ENCODE measurements around the gene ANXA11.
"Not testable (repeated sequence)": the region's sequence is repeated elsewhere in the genome, so short reads cannot be mapped to it uniquely, and the experiment has no call there.

ANXA11 gene

GRCh38 chr10:80205477-80206276 is at the start of gene ANXA11:
Gene ANXA11, minus strand, starts transcription at chr10:80205537. Its CDS starts 32,676 bp downstream, at chr10:80172861.
- peak in 6 of 14 donors; percentile 29 to 53 (median 45) for DNase-seq

DNA sequence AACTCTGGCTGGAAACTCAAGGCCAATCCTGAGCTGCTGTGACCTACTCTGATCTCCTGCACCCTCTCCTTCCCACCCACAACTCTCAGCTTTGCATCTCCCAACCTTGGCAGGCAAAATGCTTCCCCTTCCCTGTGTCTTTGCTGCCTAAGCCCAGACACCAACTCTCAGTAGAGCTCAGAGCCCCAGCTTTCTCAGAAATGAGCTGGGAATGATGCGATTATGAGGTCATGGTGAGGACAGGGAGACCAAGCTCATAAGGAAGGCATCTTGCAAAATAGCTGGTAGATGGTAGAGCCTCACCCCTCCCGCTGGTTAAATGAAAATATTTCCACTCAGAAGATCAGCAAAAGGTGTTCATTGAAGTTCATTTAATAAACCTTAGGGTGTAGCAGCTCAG is 49.4 kb upstream of the ANXA11 start:
- DNase-seq, result not testable (repeated sequence)

DNA sequence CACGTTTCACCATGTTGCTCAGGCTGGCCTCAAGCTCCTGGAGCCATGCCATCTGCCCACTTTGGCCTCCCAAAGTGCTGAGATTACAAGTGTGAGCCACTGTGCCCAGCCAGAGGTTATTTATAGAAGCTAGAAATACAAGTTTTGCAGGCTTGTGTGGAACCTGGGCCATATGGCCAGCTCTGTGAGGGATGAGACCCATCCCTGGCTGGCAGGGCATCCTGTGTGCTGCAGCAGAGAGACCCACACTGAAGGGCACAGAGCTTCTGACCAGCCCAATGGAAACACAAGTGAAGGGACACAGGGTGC is 48.6 kb upstream of the ANXA11 start:
- DNase-seq, result not testable (repeated sequence)

GRCh38 chr10:80253266-80253962 is 48.1 kb upstream of the ANXA11 start:
- no peak for DNase-seq

- no peak for DNase-seq
Measured at GRCh38 chr10:80252296-80252887, 47.1 kb upstream of the ANXA11 start.

DNA sequence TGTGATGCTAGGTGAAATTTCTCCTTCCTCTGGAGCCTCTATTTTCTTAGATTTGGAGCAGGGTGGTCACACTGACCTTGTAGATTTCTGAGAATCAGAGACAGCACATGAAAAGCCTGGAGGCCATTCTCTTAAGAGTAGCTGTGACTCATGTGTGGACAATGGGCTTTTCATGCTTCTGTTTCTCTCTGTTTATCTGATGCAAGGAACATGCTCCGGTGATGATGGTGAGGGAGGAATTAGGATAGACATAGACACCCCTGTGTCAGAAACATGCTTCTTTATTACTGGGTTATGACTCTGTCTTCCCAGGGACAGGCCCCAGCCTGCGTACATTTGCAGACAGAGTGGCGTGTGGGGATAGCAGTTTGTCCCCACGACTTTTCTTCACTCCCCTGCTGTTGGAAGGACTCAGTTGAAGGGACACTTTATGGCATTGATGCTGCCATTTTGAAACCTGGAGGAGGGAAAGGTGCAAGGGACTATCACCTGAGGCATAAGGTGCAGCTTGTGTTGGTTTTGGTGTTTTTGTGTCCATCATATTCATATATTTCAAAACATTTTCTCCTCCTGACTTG is 46.5 kb upstream of the ANXA11 start:
- DNase-seq, result not testable (repeated sequence)

GRCh38 chr10:80250399-80250798 is 45.1 kb upstream of the ANXA11 start:
- DNase-seq, result not testable (repeated sequence)

DNA sequence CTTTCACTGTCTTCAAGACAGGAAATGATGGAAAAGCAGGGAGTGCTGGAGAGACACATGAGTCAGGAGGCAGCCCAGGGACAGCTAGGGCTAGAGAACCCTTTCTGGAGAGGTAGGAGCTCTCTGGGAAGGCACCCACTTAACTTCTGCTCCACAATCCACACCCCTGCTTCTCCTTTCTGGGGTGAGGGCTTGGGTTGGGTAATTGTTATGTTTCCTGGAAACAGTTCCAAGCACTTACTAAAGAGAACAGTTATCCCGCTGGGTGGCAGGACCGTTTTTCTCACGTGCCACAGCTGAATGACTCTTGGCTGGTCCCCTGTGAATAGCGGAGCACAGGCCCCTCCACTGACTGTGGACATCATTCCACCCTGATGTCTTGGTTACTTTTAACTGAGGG is 44.6 kb upstream of the ANXA11 start:
- not testable (repeated sequence) for DNase-seq

DNA sequence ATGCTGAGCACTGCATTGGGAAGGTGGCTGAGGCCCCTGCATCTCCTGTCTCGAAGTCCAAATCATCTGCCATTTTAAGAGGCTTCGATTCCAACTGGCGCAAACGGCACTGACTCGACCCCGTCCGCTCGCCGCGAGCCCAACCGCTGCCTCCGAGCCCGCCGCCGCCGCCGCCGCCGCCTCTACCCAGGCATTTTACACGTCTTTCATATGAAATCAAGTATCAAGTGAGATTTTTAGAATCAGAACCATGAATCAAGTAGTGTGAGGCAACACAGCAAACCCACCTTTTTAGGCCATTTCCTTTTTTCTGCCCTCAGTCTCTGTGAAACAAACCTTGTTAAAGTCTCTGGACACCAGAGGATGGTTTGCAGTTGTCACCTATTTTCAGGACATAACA is 42.3 kb upstream of the ANXA11 start:
- not testable (repeated sequence) for DNase-seq

GRCh38 chr10:80244371-80244770 is 39.0 kb upstream of the ANXA11 start:
- DNase-seq, result not testable (repeated sequence)

DNA sequence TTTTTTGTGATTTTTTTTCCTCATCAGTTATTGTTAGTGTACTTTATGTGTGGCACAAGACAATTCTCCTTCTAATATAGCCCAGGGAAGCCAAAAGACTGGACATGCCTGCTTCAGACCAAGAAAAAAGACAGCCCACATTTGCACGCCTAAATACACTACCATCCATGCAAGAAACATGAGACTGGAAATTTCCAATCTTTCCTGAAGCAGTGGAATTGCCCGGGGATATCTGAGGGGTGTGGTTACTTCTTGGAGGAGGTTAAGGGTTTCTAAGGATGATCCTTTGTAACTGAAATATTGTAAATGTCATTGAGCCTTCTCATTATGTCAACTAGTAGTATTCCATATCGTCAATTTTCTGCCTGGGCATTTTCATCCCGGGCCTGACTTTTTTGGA is 37.0 kb upstream of the ANXA11 start:
- not testable (repeated sequence) for DNase-seq

DNA sequence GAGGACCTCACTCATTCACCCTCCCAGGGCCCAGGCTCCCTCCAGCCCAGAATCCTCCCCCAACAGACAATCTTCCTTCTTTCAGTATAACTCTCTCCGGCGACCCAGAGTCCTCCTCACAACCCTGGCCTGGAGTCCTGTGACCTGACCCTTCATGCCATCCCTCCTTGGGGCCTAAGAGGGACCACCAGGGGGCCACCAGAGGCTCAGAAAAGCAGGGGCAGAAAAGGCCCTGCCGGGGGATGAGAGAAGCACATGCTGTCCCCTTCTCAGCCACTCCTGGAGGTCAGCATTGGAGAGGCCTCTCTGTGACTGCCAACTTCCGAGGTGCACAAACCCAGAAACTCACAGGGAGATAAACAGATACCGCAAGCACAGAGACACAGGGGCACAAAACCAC is 31.1 kb upstream of the ANXA11 start:
- DNase-seq, result not testable (repeated sequence)

- not testable (repeated sequence) for DNase-seq
Measured at GRCh38 chr10:80234331-80235235, 29.2 kb upstream of the ANXA11 start.

- not testable (repeated sequence) for DNase-seq
Measured at GRCh38 chr10:80233871-80234270, 28.5 kb upstream of the ANXA11 start.

DNA sequence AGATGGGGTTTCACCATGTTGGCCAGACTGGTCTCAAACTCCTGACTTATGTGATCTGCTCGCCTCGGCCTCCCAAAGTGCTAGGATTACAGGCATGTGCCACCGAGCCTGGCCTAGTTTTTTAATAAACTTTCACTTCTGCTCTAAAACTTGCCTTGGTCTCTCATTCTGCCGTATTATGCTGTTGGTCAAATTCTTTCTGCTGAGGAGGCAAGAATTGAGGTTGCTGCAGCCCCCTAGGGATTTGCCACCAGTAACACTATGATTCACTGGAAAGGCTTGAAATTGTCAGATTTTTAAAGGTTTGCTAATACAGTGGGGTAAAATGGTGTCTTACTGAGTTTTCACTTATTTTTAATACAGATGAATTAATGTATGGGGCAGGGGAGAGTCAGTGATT is 21.4 kb upstream of the ANXA11 start:
- DNase-seq, result not testable (repeated sequence)

- not testable (repeated sequence) for DNase-seq
Measured at GRCh38 chr10:80223031-80223419, 17.7 kb upstream of the ANXA11 start.

DNA sequence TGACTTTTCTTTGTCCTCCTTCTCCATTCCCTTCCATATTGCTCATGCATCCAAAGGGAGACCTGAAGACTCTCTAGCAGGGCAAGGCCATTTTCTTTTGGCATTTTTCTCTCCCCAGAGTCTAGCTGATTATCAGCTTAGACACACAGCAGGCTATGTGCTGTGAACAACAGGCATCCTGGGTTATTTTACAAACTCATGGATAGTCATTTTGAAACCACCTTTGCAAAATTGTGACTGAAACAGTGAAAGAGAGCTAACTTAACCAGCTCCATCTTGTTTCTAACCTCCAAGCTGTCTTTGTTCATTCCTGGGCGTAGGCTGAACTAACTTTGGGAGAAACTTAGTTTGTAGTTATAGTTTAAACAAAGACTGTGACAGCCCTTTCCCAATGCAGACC is 13.5 kb upstream of the ANXA11 start:
- not testable (repeated sequence) for DNase-seq

GRCh38 chr10:80214368-80214982 is 9.1 kb upstream of the ANXA11 start:
- DNase-seq, result peak in 1 of 14 donors; percentile 33

- not testable (repeated sequence) for DNase-seq
Measured at GRCh38 chr10:80212535-80213115, 7.3 kb upstream of the ANXA11 start.

GRCh38 chr10:80211786-80212185 is 6.4 kb upstream of the ANXA11 start:
- no peak for DNase-seq

DNA sequence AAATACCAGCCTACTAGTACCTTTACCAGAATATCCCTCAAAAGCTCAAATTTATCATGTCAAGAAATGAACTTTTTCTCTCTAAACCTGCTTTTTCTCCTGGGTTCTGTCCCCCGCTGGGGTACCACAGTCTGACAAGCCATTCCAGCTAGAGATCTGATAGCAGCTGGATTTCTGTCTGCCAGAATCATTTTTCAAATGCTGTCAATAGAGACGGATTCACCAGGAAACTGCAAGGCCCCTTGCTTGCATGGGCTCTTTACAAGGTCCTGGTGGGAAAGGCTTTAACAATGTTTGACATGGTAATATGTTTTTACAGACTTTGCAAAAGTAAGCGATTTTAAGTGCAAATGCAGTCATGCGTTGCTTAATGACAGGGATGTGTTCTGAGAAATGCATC is 4.9 kb upstream of the ANXA11 start:
- DNase-seq, result no peak

Measured in C1 segment of cervical spinal cord (tissue), 14 donors.